Tibial nerve (tissue), 4 donors: ENCODE measurements around the gene COPZ1. TPM values are rescaled to one million over a fixed set of nuclear protein-coding genes. Genes with fewer than 3 reads are reported as not detected.
"Not testable (repeated sequence)": the region's sequence is repeated elsewhere in the genome, so short reads cannot be mapped to it uniquely, and the experiment has no call there.

Experiments used
- DNase-seq, 2 donors: peaks; one replicate each; pipeline ENCODE4 v3.0.0-alpha.2; 2019; ENCODE audit warnings: low spot score in 2 of 2
- H3K27ac ChIP-seq, 4 donors: fragments of 200-600 bp; sonication (generic) in 3 of 4; one replicate each; pipeline ENCODE4 v1.5.1; 2017 to 2019; ENCODE audit warnings: mild to moderate bottlenecking in 1 of 4
- H3K27me3 ChIP-seq, 2 donors: fragments of 200-600 bp; sonication (generic) in 1 of 2; one replicate each; pipeline versions ENCODE4 v1.5.1 to v1.6.0; 2017 to 2019
- H3K36me3 ChIP-seq, 3 donors: fragments of 200-600 bp; sonication (generic); one replicate each; pipeline ENCODE4 v1.5.1; 2018 to 2019
- H3K4me1 ChIP-seq, 4 donors: fragments of 200-600 bp; sonication (generic) in 3 of 4; one replicate each; pipeline ENCODE4 v1.5.1; 2017 to 2019
- H3K4me3 ChIP-seq, 4 donors: fragments of 200-600 bp; sonication (generic) in 3 of 4; one replicate each; pipeline ENCODE4 v1.5.1; 2017 to 2019; ENCODE audit warnings: mild to moderate bottlenecking in 1 of 4, moderate library complexity in 1 of 4
- H3K9me3 ChIP-seq, 4 donors: fragments of 200-600 bp; sonication (generic) in 3 of 4; one replicate each; pipeline ENCODE4 v1.5.1; 2017 to 2019
- EP300 ChIP-seq, 2 donors: sonication (generic); formaldehyde crosslinking; IDR thresholded peaks; one replicate each; pipeline ENCODE4 v1.6.1; 2017; ENCODE audit warnings: antibody characterized with exemption in 2 of 2, mild to moderate bottlenecking in 1 of 2
- POLR2A ChIP-seq, 2 donors: fragments of 450-650 bp; IDR thresholded peaks; one replicate each; pipeline ENCODE4 v1.6.1; 2017; ENCODE audit warnings: antibody characterized with exemption in 2 of 2, mild to moderate bottlenecking in 2 of 2, moderate library complexity in 2 of 2
- whole genome bisulfite sequencing, 2 donors: methylation state at CpG; one replicate each; pipeline ENCODE4 v1.1.5; 2018; 5-methylcytosine and 5-hydroxymethylcytosine counted together
- total RNA-seq, 4 donors: library from RNA; depleted of rRNA; stranded (reverse); fragments of >200 nt; gene quantifications; one replicate each; pipeline ENCODE4 v1.1.0, GENCODE V29; 2016
- TF ChIP-seq, protein P1 (sequence below), 5 experiments: fragments of 200-600 bp in 3 of 5; fragments of 450-650 bp in 2 of 5; sonication (generic) in 3 of 5; IDR thresholded peaks; one replicate each; pipeline ENCODE4 v1.5.1; 2016 to 2019; ENCODE audit warnings: antibody characterized with exemption in 5 of 5, mild to moderate bottlenecking in 3 of 5, moderate library complexity in 2 of 5

Gene COPZ1
- total RNA-seq, 4 donors from 2014 or later = 38.0 to 52.0 (median 43.6) TPM

DNA sequence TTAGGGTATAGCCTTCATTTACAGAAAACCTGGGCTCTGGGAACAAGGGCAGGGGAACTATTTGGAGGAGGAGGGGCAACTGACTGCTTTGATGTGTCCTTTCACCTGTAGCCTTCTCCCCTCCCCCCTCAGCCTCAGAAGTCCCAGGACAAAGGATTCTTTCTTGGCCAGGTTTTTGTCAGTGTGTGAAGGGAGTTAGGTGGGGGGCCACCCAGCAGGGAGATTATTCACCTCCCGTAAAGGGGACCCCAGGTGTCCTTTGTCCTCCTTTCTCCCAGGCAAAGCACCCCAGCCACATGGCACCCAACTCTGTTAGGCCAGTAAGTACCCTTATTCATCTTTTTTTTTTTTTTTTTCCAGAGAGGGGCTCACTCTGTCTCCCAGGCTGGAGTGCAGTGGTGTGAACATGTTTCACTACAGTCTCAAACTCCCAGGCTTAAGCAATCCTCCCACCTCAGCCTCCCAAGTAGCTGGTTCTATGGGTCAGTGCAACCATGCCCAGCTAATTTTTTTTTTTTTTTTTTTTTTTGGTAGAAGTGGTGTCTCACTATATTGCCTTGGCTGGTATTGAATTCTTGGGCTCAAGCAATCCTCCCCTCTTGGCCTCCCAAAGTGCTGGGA lies 23.4 kb upstream of the COPZ1 start:
- H3K27ac ChIP-seq = no peak overlapping the region
- peaks cover 0 to 57% of the 10 kb centered on the region in 2 donors for H3K27me3 ChIP-seq
- TF ChIP-seq POLR2A (IDR thresholded peaks at IDR 0.05) = no peak
- TF ChIP-seq, protein P1, sequence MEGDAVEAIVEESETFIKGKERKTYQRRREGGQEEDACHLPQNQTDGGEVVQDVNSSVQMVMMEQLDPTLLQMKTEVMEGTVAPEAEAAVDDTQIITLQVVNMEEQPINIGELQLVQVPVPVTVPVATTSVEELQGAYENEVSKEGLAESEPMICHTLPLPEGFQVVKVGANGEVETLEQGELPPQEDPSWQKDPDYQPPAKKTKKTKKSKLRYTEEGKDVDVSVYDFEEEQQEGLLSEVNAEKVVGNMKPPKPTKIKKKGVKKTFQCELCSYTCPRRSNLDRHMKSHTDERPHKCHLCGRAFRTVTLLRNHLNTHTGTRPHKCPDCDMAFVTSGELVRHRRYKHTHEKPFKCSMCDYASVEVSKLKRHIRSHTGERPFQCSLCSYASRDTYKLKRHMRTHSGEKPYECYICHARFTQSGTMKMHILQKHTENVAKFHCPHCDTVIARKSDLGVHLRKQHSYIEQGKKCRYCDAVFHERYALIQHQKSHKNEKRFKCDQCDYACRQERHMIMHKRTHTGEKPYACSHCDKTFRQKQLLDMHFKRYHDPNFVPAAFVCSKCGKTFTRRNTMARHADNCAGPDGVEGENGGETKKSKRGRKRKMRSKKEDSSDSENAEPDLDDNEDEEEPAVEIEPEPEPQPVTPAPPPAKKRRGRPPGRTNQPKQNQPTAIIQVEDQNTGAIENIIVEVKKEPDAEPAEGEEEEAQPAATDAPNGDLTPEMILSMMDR (IDR thresholded peaks at IDR 0.05) = no peak
- TF ChIP-seq EP300 (IDR thresholded peaks at IDR 0.05) = no peak
- no peaks in the 10 kb centered on the region for H3K36me3 ChIP-seq
- no peak overlapping the region for H3K4me3 ChIP-seq
- DNase-seq = no peak
- H3K9me3 ChIP-seq = no peaks in the 10 kb centered on the region
- 78 to 86% methylated on average over 1 of the region's 1 CpG for WGBS, 2 donors
- H3K4me1 ChIP-seq = peaks cover 0 to 22% (median 14%) of the 10 kb centered on the region in 4 donors

DNA sequence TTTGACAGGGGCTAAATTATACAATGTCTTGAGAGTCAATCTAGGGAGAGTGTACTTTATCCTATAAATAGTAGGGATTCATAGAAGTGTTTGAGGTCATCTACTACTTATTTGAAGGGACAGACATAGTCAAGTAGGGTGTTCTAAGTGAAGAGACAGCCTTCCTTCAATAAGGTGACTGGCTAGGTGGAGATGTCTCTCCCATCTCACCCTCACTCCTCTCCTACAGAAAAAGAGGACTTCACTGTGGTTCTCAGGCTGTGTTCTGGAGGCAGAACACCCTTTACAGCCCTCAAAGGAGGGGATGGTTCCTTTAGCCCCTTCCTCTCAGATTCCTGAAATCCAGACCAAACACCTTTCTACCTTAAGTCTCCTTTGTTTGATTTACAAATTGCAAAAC lies 21.3 kb upstream of the COPZ1 start:
- Histone ChIP-seq H3K4me3 (no peak overlapping the region), H3K27ac (no peak overlapping the region), H3K27me3 (peaks cover 0 to 51% of the 10 kb centered on the region in 2 donors), H3K4me1 (peaks cover 0 to 22% (median 14%) of the 10 kb centered on the region in 4 donors), H3K9me3 (no peaks in the 10 kb centered on the region), H3K36me3 (no peaks in the 10 kb centered on the region)
- TF ChIP-seq, protein P1 (IDR thresholded peaks at IDR 0.05) = no peak
- TF ChIP-seq POLR2A (IDR thresholded peaks at IDR 0.05) (no peak), EP300 (IDR thresholded peaks at IDR 0.05) (no peak)
- no peak for DNase-seq

DNA sequence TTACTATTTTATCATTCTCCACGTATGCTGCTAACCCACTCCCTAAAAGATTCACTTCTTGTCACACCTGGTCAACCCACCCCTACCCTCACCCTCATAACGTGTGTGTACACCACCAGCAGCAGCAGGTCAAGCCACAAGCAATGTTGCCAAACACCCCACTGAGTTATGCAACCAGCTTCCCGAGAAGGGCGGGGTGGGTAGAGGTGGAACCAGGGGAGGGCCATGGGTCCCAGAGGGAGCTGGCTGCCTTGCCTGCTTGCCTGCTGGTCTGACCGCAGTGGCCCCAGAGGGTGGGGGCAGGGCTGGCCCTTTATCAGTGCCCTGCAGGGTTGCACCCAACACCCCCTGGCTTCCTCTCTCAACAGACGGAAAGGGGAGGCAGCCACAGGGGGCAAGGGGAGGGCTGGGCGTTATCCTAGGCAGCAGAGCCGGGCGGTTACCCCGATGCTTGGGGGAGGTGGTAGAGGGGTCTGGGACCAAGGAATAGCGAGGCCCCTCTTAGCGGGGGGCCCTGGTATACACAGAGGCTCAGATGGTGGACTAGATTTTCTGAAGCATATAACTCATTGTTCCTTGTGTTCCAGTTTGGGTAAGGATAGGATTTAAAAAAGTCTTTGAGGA lies 20.6 kb upstream of the COPZ1 start:
- TF ChIP-seq POLR2A (IDR thresholded peaks at IDR 0.05) (no peak), EP300 (IDR thresholded peaks at IDR 0.05) (peak in 1 of 2 donors; percentile 70)
- TF ChIP-seq, protein P1 (IDR thresholded peaks at IDR 0.05) = no peak
- peak; percentile 60 to 76 for DNase-seq
- Histone ChIP-seq H3K36me3 (no peaks in the 10 kb centered on the region), H3K9me3 (no peaks in the 10 kb centered on the region), H3K27ac (no peak overlapping the region), H3K4me1 (peaks cover 0 to 22% (median 14%) of the 10 kb centered on the region in 4 donors), H3K4me3 (no peak overlapping the region), H3K27me3 (peaks cover 0 to 46% of the 10 kb centered on the region in 2 donors)
- 15 to 20% methylated on average over 11 to 12 of the region's 12 CpGs for WGBS, 2 donors

DNA sequence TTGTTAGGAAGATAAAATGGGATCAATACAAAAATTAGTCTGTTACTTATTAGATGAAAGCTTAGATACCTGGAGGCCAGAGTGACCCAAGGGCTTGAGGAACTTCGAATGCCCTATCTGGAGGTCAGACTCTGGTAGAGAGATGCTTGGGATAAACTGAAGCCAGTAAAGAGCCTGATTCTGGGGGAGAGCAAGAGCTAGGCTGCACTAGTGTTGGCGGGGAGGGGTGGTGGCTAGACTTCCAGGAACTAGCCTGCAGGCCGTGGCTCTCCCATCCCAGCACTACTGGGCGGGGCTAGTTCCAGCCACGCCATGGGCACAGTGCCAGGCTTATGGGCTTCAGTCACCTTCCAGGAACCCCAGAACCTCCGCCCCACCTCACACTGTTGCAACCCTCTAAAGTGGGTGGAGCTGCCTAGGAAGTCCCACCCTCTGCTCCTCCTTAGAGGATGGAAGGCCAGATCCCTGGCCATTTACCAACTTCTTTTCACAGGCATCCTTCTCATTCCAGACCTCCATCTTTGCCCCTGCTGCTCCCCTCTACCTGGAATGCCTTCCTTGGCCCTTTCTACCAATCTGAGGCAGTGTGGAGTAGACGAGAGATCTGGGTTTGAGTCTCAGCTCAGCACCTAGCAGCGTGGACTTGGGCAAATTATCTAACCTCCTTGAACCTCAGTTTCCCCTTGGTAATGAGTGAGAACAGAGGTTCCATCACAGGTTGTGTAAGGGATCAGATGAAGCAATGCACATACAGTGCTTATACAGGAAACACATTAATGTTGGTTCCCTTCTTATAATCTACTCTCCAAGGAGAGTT lies 17.8 kb upstream of the COPZ1 start:
- H3K27ac ChIP-seq = no peak overlapping the region
- no peak overlapping the region for H3K4me3 ChIP-seq
- DNase-seq = peak; percentile 60 to 68
- H3K9me3 ChIP-seq = no peaks in the 10 kb centered on the region
- peaks cover 0 to 13% (median 6%) of the 10 kb centered on the region in 4 donors for H3K4me1 ChIP-seq
- H3K36me3 ChIP-seq = no peaks in the 10 kb centered on the region
- peaks cover 0 to 22% of the 10 kb centered on the region in 2 donors for H3K27me3 ChIP-seq
- WGBS, 2 donors = 61 to 73% methylated on average over 6 to 8 of the region's 8 CpGs
- TF ChIP-seq POLR2A (IDR thresholded peaks at IDR 0.05) (no peak), EP300 (IDR thresholded peaks at IDR 0.05) (no peak)
- TF ChIP-seq, protein P1 (IDR thresholded peaks at IDR 0.05) = no peak

DNA sequence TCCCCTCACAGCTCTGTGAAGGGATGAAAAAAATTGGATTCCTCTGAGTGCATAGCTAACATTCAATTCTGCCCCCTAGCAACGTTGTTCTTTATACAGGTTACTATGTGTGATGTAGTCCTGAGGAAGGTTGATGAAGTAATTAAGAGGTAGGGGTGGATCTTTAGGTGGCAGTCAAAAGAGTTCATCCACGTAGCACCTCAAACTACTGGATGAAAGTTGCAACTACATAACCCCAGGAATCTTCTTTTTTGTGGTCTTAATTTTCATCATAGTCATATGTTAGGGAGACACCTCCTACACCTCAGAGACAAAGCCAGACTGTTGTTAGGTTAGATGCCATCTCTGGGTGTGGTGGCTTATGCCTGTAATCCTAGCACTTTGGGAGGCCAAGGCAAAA lies 13.9 kb upstream of the COPZ1 start:
- WGBS, 2 donors = 60 to 72% methylated on average over 2 of the region's 2 CpGs
- no peak overlapping the region for H3K4me3 ChIP-seq
- DNase-seq = no peak
- no peaks in the 10 kb centered on the region for H3K27me3 ChIP-seq
- H3K36me3 ChIP-seq = no peaks in the 10 kb centered on the region
- TF ChIP-seq EP300 (IDR thresholded peaks at IDR 0.05) (no peak), POLR2A (IDR thresholded peaks at IDR 0.05) (no peak)
- TF ChIP-seq, protein P1 (IDR thresholded peaks at IDR 0.05) = no peak
- no peaks in the 10 kb centered on the region for H3K9me3 ChIP-seq
- no peaks in the 10 kb centered on the region for H3K4me1 ChIP-seq
- no peak overlapping the region for H3K27ac ChIP-seq

DNA sequence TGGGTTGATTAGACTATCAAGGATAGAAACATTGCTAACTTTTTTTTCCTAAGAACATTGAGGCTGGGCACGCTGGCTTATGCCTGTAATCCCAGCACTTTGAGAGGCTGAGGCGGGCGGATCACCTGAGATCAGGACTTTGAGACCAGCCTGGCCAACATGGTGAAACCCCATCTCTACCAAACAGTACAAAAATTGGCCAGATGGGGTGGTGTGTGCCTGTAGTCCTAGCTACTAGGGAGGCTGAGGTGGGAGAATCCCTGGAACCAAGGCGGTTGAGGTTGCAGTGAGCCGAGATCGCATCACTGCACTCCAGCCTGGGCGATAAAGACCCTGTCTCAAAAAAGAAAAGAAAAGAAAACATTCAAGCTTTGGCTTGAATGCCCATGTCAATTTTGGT lies 12.6 kb upstream of the COPZ1 start:
- WGBS, 2 donors = 90 to 92% methylated on average over 7 of the region's 7 CpGs
- not testable (repeated sequence) for H3K27me3 ChIP-seq, H3K36me3 ChIP-seq, DNase-seq, H3K27ac ChIP-seq, H3K4me1 ChIP-seq, H3K9me3 ChIP-seq, H3K4me3 ChIP-seq
